ACHN (cell line): ENCODE measurements around the gene GSTCD.
"Not testable (repeated sequence)": the region's sequence is repeated elsewhere in the genome, so short reads cannot be mapped to it uniquely, and the experiment has no call there.

ENCODE experiments used
- DNase-seq: peaks from one replicate; pipeline ENCODE4 v3.0.0-alpha.2; 2015
- in situ Hi-C: cut with HindIII; loops from 2 replicates; pipeline ENCODE4 v1.10.0; 2017; ENCODE audit warnings: low sequenced_read_pairs, low pct_ligation_motif_present, low pct_unique_long_range_greater_than_20kb

GSTCD gene

DNA sequence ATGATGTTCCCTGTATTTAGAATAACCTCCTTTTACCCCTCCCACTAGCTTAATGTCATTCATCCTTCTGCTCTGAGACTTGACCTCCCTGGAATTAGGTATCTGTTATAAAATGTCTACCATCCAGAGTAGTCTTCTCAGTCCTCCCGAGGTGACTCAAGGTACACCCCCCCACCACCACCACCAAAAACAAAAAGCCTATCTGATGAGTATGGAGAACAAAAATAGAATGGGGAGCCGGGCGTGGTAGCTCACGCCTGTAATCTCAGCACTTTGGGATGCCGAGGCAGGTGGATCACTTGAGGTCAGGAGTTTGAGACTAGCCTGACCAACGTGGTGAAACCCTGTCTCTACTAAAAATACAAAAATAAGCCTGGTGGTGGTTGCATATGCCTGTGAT is 139.8 kb downstream of the GSTCD start:
- in situ Hi-C loops, DNase-seq: not testable (repeated sequence)

DNA sequence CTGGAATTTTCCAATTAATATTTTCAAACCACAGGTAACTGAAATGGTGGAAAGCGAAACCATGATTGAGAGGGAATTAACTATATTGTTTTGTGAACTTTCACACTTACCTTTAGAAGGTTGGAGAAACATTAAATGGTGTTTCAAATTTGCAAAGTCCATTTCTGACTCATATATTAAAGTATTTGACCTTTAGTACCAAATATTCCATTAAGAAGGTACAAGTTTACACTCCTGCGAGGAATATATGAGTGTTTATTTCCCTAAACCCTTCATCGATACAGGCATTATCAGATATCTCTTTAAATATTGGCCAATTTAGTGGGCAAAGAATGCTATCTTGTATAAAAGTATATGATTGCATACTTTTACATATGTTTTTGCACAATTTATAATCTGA is 142.6 kb downstream of the GSTCD start:
- DNase-seq, result no peak
- in situ Hi-C loops, result no loop called here

DNA sequence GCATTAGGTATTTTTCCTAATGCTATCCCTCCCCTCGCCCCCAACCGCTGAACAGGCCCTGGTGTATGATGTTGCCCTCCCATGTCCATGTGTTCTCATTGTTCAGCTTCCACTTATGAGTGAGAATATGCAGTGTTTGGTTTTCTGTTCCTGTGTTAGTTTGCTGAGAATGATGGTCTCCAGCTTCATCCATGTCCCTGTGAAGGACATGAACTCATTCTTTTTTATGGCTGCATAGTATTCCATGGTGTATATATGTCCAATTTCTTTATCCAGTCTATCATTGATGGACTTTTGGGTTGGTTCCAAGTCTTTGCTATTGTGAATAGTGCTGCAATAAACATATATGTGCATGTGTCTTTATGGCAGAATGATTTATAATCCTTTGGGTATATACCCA is 143.6 kb downstream of the GSTCD start:
- in situ Hi-C loops, DNase-seq: not testable (repeated sequence)

DNA sequence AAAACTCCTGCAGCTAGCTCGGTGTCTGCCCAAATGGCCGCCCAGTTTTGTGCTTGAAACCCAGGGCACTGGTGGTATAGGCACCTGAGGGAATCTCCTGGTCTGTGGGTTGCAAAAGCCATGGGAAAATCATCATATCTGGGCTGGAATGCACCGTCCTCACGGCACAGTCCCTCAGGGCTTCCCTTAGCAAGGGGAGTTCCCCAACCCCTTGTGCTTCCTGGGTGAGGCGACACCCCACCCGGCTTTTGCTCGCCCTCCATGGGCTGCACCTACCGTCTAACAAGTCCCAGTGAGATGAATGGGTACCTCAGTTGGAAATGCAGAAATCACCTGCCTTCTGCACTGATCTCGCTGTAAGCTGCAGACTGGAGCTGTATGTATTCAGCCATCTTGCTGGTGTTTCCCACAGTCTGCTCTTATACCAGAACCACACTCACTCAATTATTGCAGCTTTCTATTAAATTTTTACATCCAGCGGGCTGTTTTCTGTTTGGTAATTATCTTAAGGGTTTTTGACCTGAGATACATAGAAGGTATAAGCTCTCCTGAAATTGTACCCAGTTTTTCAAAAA is 150.0 kb downstream of the GSTCD start:
- DNase-seq, result no peak
- in situ Hi-C loops, result no loop called here

DNA sequence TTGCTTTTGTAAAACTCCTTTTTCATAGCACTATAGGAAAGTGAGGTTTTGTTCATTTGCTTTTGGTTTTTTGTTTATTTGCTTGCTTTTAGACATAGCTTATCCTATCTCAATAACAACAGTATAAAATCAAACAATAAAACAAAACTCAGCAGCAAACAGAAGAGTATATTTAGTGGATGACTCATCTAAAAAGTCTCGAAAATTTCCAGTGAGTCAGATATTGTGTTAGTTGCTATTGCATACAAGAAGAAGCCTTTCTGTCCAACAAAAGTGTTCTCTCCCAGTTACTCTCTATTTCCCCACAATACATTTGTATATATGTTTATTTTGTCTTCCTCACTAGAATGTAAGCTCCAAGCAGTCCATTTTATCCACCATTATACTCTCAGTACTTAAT is 150.6 kb downstream of the GSTCD start:
- in situ Hi-C loops, result no loop called here
- peak; percentile 30 for DNase-seq

DNA sequence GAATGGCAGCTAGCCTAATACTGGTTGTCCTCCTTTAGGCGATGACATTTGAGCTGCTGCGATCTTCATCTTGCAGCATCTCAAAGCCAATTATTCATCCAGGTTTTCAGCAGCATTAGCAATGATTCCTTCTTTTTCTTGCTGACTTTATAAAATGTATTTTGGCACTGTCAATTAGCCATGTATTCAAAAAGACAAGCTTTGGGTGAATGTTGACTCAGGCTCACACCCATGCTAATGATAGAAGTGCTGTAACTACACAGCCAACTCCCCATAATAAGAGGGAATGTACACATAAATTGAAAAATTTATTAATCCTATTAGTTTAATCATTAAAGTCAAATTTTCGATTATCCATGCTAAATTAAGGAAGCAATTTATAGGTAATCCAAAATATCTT is 162.4 kb downstream of the GSTCD start:
- no peak for DNase-seq
- in situ Hi-C loops, result no loop called here

DNA sequence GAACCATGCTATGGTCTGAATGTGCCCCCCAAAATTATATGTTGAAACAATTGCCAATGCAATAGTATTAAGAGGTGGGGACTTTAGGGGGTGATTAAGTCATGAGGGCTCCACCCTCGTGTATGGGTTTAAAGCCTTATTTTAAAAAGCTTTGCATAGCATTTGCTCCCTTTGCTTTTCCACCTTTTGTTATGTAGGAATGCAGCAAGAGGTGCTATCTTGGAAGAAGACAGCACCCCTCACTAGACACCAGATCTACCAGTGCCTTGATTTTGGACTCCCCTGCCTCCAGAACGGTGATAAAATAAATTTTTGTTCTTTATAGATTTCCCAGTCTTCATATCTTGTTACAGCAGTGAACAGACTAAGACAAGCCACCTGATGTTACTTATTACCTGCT is 163.4 kb downstream of the GSTCD start:
- no peak for DNase-seq
- in situ Hi-C loops, result no loop called here

DNA sequence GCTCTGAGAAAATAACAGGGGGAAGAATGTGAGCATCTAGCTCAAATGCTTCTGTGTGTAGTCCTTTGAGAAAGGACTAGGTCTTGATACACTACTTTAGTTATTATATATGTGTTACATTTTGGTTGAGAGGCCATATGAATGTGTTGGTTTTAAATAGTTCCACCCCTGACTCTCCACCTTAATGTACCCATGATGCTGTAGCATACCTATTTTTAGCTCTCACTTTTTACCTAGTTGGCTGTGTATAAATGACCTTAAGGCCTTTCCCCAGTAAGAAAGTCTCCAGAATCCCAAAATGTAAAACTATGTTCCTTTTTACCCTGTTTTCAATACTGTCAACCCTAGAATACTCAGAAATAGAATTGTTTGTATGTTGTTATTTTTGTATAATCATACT is 166.6 kb downstream of the GSTCD start:
- in situ Hi-C loops, result no loop called here

DNA sequence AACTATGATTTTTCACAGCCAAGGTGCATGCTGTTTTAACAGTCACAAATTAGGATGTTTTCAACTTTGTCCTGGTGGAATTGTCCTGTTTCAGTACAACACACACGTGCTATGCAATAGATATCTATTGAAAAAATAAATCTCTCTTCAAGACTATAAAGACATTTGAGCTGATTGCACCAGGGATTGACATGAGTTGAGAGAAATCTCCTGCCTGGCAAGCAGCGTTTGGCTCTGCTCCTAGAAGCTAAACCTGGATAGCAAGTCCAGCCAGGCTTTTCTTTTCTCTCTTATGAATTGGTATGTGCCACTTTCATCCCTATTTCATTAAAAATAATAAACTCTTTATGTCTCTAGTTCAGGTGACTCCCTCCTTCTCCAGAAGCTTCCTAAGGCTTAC is 170.1 kb downstream of the GSTCD start:
- DNase-seq, result no peak
- in situ Hi-C loops, result no loop called here

More for the DNA sequence above, 166.6 kb downstream of the GSTCD start:
- DNase-seq, result no peak

DNA sequence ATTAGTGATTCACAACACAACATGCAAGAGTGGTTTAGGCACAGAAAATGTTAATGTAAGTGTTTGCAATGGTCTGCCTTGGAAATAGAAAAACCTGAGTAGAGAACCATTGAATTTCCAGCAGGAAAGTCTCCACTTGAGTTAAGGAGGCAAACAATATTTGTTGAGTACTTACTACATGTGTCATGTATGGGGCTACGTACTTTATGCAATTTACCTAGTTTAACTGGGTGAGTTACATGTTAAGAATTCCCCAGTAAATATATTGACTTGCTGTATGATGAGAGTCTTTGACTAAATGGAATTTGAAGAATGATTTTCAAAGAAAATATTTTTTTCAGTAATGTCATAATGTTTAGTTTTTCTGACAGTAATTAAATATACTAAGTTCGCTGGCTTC is 178.9 kb downstream of the GSTCD start:
- DNase-seq, result no peak
- in situ Hi-C loops, result no loop called here

DNA sequence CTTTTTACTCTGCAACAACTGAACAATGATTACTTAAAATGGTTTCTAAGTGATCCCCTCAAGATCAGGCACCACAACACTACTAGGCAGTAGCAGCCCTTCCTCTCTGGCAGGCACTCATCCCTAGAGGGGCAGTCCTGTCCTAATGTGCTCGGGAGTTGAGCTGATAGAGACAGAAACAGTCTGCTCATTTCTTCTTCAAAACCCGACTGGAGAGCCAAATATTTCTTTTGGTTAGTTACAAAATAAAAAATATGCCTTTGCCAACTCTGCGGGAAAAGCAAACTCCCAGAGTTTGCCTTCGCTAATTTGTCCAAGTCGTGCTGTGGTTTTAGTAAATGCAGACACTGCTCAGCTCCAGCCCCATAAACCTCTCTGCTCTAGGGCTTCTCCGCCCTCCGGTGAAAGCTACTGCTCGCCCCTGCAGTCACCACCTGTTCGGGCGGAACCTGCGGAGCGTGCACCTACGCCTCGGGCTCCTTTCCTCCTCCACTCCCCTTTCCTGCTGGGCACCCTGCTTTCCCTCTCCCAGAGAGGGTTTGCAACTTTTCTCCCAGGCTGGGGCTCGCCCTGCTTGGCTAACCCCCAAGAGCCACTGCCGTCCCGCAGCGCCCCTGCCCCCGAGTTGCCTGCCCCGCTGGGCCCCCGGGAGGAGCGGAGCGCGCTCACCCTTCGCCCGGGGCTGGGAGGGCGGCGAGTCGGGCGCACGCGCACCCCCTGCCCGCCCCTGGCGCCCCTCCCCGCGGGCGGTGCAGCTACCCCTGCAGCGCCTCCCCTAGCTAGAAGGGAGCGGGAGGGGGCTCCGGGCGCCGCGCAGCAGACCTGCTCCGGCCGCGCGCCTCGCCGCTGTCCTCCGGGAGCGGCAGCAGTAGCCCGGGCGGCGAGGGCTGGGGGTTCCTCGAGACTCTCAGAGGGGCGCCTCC is 186.3 kb downstream of the GSTCD start, which contains the start of gene NPNT:
NPNT (plus strand) TSS at position 812 of the 923 bp plus-strand sequence. CDS start 182 bp downstream, outside the sequence.
- peak; percentile 63 for DNase-seq
- in situ Hi-C loops, result no loop called here

DNA sequence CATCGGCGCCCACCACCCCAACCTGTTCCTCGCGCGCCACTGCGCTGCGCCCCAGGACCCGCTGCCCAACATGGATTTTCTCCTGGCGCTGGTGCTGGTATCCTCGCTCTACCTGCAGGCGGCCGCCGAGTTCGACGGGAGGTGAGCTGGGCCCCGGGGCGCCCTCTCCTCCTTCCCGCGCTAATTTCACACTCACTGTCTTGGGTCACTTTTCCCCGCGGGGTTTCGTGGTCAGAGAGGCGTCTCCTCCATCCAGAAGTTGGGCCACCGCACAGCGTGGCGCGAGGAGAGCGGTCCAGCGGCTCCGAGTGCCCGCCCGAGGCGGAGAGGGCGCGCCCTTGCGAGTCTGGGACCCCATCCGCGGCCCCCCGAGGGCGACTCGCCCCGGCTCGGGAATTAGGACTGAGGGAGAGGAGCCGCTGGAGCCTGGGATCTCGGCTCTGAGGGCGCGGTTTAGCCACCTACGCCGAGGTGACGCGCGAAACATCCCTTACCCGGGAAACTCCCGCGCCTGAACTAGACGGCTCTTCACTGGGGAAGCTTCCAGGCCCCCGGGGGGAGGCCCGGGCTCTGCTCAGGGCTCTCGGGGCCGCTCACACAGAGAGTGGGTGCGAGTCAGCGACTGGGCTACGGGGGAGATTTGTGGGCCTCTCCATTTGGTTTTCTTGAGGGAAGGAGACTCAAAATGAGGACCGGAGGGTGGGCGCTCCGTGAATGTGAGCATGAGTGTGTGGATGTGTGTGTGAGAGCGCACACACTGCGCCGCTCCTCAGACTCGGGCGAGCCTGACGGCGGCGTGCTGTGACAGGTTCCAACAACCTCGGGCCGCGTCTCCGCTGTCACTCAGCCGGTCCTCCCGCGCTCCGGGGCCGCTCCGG is 187.2 kb downstream of the GSTCD start:
- DNase-seq, result peak; percentile 31

DNA sequence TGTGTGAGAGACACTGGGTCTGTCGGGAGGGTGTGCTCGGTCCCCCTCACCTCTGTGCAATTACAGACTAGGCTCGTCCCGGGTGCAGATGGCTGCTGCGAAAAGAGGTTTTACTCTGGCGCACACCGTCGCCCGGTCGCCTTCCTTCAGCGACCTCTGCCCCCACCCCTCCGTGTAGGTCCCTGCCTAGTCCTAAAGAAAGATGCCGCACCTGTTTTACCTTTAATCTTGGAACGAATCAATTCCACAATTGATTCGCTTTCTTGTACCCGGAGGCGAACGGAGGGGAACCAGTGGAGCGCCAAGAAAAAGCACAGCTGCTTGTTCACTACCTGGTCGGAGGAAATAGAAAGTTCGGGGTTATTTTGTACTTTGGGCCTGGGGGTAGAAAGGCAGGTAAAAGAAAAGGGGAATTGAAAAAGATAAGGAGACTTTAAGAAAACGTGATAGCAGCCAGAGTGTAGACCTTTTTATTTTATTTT is 187.9 kb downstream of the GSTCD start:
- DNase-seq, result no peak
- in situ Hi-C loops, result no loop called here

More for the DNA sequence above, 187.2 kb downstream of the GSTCD start:
- in situ Hi-C loops, result no loop called here
